Activated T-cell treated with anti-CD3 and anti-CD28 coated beads, Interleukin-2, amount 50 U/mL, for 1 hour (primary cell): ENCODE measurements around the gene SARDH.

Experiments used
- DNase-seq: peaks from one replicate; pipeline ENCODE4 v3.0.0-alpha.2; 2020

SARDH gene

DNA sequence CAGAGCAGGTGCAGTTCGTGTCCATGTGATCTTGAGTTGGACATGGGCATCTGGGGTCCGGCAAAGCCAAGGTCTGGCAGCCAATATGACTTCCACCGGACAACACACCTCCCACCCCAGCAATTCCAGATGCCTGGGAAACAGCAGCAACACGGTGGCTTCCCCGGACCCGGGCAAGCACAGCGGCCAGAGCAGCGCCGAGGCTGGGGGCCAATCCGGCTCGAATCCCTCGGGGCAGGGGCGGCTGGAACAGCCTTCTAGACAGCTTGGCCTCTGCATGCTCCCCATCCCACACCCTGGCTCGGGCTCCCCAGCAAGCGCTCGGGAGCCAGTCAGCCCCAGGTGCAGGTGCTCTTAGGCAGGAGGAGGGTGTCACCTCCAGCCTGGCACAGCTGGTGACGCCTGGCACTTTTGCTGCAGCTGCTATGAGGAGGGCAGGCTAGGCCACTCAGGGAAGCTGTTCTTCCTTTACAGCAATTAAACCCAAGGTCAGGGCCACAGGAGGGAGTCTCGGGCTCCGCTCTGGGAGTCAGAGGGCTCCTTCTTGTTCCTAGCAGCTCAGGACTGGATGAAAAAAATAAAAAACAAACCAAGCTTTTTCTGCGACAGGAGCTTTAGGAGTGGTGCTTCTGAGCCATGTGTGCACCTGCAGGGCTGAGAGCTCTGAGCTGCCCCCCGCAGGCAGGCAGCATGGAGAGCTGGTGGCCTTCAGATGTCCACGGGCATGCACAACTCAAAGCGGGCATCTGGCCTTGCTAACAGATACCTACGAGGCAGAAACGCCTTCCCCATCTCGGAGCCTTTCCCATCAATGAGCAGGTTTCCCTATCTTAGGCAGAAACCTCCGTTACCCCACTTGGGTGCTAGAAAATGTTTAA, 73.7 kb downstream of the SARDH start:
- no peak for DNase-seq

DNA sequence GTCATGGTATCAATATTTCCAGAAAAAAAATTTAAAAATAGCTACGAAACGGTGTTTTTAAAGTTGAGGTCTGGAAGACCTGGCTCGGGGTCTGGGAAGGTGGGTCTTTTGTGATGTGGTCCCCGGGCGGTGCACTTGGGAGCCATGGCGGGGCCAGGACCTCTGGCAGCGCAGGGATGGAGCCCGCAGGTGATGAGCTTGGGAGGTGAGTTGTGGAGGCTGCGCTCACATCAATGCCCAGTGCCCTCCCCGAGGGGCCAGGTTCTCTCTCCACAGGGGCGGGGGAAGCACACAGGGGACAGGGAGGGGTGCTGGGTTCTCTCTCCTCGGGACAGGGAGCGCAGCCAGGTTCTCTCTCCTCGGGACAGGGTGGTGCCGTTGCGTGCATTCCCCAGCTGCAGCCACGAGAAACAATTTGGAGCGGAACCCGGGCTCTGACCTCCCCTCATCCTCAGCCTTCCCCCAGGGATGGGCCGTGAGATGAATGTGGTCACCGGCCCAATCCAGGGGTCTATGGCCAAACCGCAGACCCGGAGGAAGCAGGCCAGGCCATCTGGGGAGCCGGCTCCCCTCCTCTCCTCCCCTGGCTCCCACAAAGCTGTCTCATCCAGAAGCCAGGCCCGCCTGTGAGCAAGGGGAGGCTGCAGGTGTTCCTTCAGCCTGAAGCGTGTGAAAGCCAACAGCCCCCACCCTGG, 76.2 kb downstream of the SARDH start:
- no peak for DNase-seq

- no peak for DNase-seq
Observed at GRCh38 chr9:133659516-133659915, 78.6 kb downstream of the SARDH start.

DNA sequence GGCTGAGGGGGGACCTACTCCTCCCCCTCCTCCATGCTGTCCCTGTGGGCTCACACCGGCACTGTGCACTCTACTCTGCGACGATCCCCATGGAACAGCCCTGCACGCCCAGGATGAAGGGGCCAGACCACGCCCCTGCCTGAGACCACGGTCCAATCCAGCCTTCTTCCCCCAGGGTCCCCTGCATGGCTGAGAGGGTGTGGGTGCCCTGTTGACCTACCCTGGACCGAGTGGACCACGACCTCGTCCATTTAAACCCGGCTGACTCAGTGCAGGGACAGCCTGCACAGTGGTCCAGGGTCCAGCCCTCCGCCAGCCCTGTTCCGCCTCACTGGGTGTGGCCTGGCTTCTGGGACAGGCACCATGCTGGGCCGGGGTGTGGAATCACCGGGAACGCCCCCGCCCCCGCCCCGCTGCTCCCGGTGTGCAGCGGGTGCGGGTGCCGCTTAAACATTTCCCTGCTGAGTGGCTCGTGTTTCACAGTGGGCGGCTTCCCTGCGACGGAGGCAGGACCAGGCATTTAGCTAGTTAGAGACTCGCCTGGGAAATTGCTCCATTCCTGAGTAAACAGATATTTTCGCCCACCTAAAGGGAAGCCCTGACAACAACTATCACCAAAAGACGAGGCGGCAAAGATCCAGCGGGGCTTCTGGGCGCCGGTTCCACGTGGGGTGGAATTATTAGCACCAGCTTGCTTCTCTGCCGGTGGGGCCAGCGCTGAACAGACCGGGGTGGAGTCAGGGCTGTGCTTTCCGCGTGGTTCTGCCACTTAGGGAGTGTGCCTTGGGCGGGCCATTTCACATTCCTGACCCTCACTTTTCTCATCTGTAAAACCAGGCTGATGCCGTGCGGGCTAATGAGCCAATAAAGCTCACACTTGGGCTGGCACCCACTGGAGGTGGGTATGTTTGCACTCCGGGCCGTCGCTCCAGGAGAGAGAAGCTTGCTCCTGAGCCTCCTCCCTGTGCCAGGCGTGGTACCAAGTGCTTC, 79.4 kb downstream of the SARDH start:
- no peak for DNase-seq

- peak; percentile 35 for DNase-seq
Observed at GRCh38 chr9:133657120-133657661, 81.0 kb downstream of the SARDH start.

- peak; percentile 62 for DNase-seq
Observed at GRCh38 chr9:133656211-133657119, 81.7 kb downstream of the SARDH start.

GRCh38 chr9:133655701-133656100, 82.5 kb downstream of the SARDH start:
- DNase-seq = no peak

- DNase-seq = no peak
Observed at GRCh38 chr9:133654736-133655657, 83.2 kb downstream of the SARDH start.

DNA sequence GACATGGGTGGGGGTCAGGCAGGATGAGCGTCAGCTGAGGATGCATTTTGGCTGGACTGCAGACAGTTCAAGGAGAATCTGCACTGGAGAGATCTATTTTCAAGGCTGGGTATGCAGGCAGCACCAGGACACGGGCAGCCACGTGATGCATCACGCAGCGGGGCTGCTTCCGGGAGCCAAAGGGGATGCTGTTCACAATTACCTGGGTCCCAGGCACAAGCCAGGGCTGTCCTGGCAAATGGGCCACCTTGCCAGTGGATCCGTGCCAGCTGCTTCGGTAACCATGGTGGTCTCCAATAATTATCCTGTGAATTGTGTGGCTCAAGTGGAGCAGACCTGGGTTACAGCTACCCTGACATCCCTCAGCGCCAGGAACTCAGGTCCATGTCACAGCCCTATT, 84.5 kb downstream of the SARDH start:
- DNase-seq = no peak

GRCh38 chr9:133650026-133650425, 88.1 kb downstream of the SARDH start:
- DNase-seq = no peak

DNA sequence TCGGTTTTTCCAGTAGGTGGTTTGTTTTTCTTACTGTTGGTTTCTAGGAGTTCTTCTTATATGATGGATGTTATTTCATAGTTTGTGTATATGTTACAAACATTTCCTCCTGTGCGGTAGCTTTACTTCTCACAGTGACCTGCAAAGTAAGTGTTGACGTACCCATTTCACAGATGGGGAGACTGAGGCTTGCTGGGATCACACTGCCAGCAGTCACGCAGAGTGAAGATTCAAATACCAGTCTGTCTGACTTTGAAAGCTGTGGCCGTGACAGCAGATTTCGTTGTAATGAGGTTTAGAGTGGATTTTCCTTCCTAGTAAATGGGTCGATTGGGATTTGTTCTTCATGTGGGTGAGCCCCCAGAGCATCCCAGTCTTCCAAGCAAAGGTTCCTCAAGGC, 89.0 kb downstream of the SARDH start:
- DNase-seq = no peak

GRCh38 chr9:133647765-133648469, 90.2 kb downstream of the SARDH start:
- DNase-seq = no peak

GRCh38 chr9:133647148-133647547, 91.0 kb downstream of the SARDH start:
- DNase-seq = no peak

DNA sequence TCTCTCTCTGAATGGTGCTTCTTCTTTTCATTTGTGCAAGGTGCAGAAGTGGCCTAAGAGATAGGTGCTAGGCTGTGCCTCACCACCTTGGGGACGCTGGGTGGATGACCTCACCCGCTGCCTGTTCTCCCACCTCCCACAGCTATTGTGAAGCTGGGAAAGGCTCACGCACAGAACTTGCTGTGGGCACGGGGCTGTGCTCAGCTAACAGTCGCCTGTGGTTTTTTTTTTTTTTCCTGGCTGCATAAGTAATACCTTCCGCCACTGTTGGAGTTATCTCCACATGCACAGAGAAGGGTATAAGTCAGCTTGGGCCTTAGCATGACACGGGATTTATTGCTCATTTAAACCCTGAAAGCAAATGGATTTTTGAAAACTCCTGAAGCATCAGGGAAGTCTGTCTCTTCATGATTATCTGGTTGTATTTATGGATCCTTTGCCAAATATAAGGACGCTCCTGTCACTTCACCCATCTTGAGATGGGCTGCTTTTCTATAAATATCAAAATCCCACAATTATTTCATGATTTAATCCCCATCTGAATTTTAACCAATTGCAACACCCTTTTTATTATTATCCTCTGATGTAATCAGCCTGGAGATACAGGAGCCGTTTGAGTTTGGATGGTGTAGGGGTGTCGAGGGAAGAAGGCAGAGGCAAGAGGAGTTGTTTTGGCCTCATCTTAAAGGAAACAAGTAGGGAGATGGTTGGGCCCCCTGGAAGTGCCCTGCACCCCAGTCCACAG, 93.0 kb downstream of the SARDH start:
- no peak for DNase-seq

DNA sequence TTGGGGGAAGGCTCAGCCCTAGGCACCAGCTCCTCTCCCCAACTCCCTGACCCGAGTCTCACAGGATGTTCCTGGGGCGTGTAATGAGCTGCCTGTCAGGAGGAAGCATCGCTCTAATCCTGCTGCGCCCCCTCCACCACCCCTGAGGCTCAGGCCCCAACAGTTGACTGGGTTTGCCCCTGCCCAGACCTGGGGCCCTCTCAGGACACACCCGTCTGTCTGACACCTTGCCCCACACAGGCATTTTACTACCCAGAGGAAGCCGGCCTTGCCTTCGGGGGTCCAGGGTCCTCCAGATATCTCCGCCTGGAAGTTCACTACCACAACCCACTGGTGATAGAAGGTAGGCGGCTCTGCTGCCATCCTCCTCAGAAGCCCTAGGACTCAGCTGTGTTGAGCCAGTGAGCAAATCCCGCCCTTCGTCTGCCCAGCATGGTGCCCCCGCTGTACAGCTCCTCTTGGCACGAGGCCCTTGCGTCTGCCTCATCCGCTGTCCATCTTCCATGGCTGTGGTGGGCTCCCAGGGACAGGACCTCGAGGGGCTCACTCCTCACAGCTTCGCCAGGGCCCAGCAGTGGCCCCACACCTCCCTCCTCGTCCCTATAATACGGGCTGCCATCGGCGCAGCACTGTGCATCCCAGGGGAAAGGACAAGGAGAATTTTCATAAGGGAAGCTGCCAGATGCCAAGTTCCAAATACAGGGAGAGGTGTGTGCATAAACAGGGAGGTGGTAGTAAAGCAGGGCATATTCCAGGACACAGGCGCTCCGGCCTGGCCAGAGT, 94.0 kb downstream of the SARDH start:
- DNase-seq = no peak

DNA sequence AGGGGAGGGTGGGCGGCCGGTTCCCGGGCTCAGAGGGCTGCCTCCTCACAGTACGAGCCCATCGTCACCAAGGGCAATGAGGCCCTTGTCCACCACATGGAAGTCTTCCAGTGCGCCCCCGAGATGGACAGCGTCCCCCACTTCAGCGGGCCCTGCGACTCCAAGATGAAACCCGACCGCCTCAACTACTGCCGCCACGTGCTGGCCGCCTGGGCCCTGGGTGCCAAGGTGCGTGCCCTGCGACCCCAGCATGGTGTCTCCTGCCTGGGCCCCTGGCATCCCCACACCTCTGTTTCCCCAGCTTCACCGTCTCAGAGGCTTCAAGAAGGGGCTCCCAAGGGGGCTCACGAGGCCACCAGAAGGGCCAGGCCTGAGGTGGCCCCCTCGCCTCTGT, 94.8 kb downstream of the SARDH start:
- DNase-seq = no peak

DNA sequence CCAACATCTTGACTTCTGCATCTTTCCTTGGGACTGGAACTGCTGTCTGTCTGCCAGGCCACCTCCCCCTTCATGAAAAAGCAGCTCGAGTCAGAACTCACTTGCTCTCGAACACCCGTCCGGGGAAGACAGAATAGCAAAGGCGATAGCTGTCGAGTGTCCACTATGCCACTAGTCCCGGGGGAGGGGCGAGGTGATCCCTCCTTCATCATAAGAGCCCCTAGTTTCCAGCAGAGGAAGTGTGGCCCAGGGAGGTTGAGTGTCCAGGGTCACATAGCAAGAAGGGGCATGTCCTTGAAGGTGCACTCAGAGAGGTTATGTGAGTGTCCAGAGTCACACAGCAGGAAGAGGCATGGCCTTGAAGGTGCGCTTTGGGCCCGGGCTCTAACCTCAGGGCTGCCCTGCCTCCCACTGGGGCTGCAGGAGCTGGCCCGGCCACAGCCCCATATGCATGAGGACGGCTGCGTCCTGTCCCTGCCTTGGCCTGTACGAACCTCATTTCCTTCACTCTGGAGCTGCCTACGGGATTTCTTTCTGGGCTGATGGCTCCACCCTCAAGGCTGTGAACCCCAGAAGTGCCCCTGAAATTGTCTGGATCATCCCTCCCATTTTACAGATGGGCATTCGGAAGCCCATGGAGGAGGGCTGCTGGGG, 95.3 kb downstream of the SARDH start:
- DNase-seq = no peak
